ENCODE data around the gene ZNF620. TPM values are rescaled to one million over a fixed set of nuclear protein-coding genes. Genes with fewer than 3 reads are reported as not detected.
"Not testable (repeated sequence)": the region's sequence is repeated elsewhere in the genome, so short reads cannot be mapped to it uniquely, and the experiment has no call there.

Gene ZNF620
- total RNA-seq, 1 donor from 2014 or later = 3.6 TPM

- intact Hi-C loops (cut with micrococcal nuclease) = no loop called here
- ChIA-PET CTCF (no interaction called here), POLR2A (interaction anchor here (0.6 to 1.6 kb wide), 3 partner anchors 7 to 127 kb away, joined by 3 to 7 read pairs (median 6); partner anchors contain the start of gene ZNF619)
- no peak overlapping the region for H3K27ac Mint-ChIP-seq
- H3K36me3 Mint-ChIP-seq (ENCODE audit: low read depth) = peaks cover 80% of the 10 kb centered on the region
- no peak for TF ChIP-seq CTCF (IDR thresholded peaks at IDR 0.05)
- H3K27me3 Mint-ChIP-seq = no peaks in the 10 kb centered on the region
- H3K4me3 Mint-ChIP-seq = no peak overlapping the region
- H3K9me3 Mint-ChIP-seq = no peaks in the 10 kb centered on the region
- peaks cover 31% of the 10 kb centered on the region for H3K4me1 Mint-ChIP-seq
- DNase-seq (no peak), ATAC-seq (ENCODE audit: low read depth) (no peak)
These were observed 44.7 kb upstream of the ZNF620 start for GRCh38 chr3:40461161-40461560.

GRCh38 chr3:40462838-40463237 lies 43.0 kb upstream of the ZNF620 start:
- Mint-ChIP-seq H3K4me1 (peaks cover 23% of the 10 kb centered on the region), H3K36me3 (ENCODE audit: low read depth) (peaks cover 79% of the 10 kb centered on the region)
- H3K27me3 Mint-ChIP-seq; DNase-seq; ATAC-seq (ENCODE audit: low read depth); H3K9me3 Mint-ChIP-seq; H3K4me3 Mint-ChIP-seq; intact Hi-C loops (cut with micrococcal nuclease); CTCF ChIA-PET; H3K27ac Mint-ChIP-seq: not testable (repeated sequence)
- POLR2A ChIA-PET = interaction anchor here (1.1 to 1.3 kb wide), 2 partner anchors 9 to 12 kb away, joined by 3 read pairs; no protein-coding TSS in a partner anchor

- DNase-seq = no peak
- H3K36me3 Mint-ChIP-seq (ENCODE audit: low read depth) = peaks cover 75% of the 10 kb centered on the region
- no peak for ATAC-seq (ENCODE audit: low read depth)
- H3K9me3 Mint-ChIP-seq = no peaks in the 10 kb centered on the region
- no peak overlapping the region for H3K4me3 Mint-ChIP-seq
- H3K27me3 Mint-ChIP-seq = no peaks in the 10 kb centered on the region
- H3K27ac Mint-ChIP-seq = no peak overlapping the region
- intact Hi-C loops (cut with micrococcal nuclease) = no loop called here
- H3K4me1 Mint-ChIP-seq = peaks cover 15% of the 10 kb centered on the region
- POLR2A ChIA-PET = interaction anchor here (0.8 to 1.3 kb wide), 3 partner anchors 10 to 13 kb away, joined by 3 to 7 read pairs (median 3); partner anchors contain the start of gene ZNF619
- CTCF ChIA-PET = no interaction called here
- TF ChIP-seq CTCF (IDR thresholded peaks at IDR 0.05) = no peak
These were observed 42.3 kb upstream of the ZNF620 start for GRCh38 chr3:40463579-40463978.

- Mint-ChIP-seq H3K27ac (no peak overlapping the region), H3K27me3 (no peaks in the 10 kb centered on the region), H3K36me3 (ENCODE audit: low read depth) (peaks cover 66% of the 10 kb centered on the region), H3K4me3 (no peak overlapping the region), H3K4me1 (peaks cover 6% of the 10 kb centered on the region), H3K9me3 (no peaks in the 10 kb centered on the region)
- no peak for TF ChIP-seq CTCF (IDR thresholded peaks at IDR 0.05)
- intact Hi-C loops (cut with micrococcal nuclease) = no loop called here
- POLR2A ChIA-PET = interaction anchor here (0.6 kb wide), 1 partner anchor 14 kb away, joined by 3 read pairs; no protein-coding TSS in a partner anchor
- DNase-seq = no peak
- no peak for ATAC-seq (ENCODE audit: low read depth)
- CTCF ChIA-PET = no interaction called here
These were observed 41.3 kb upstream of the ZNF620 start for GRCh38 chr3:40464339-40465110.

GRCh38 chr3:40465111-40465407 lies 40.8 kb upstream of the ZNF620 start:
- no peak for TF ChIP-seq CTCF (IDR thresholded peaks at IDR 0.05)
- Mint-ChIP-seq H3K27ac (no peak overlapping the region), H3K36me3 (ENCODE audit: low read depth) (peaks cover 65% of the 10 kb centered on the region), H3K9me3 (no peaks in the 10 kb centered on the region), H3K27me3 (no peaks in the 10 kb centered on the region), H3K4me3 (no peak overlapping the region), H3K4me1 (peaks cover 6% of the 10 kb centered on the region)
- ChIA-PET CTCF (no interaction called here), POLR2A (interaction anchor here (0.6 to 1.8 kb wide), 3 partner anchors 8 to 14 kb away, joined by 3 to 5 read pairs (median 4); no protein-coding TSS in a partner anchor)
- intact Hi-C loops (cut with micrococcal nuclease) = no loop called here
- no peak for ATAC-seq (ENCODE audit: low read depth)
- no peak for DNase-seq
